Bronchial epithelial cell (primary cell): ENCODE results near the gene USP35. TPM values are rescaled to one million over a fixed set of nuclear protein-coding genes. Genes with fewer than 3 reads are reported as not detected.

Experiments
- DNase-seq: peaks from one replicate; pipeline ENCODE4 v3.0.0-alpha.2; 2010; ENCODE audit warnings: low read depth
- FAIRE-seq: peaks from 2 replicates; lab custom pipeline; 2011; peaks lifted over from hg19 to GRCh38; lab: Jason Lieb, UNC
- H3K27me3 ChIP-seq: 2 replicates; pipeline ENCODE4 v1.5.1; 2011; ENCODE audit warnings: low read length; ENCODE audit not compliant: control insufficient read depth, insufficient read depth
- H3K36me3 ChIP-seq: 2 replicates; pipeline ENCODE4 v1.5.1; 2011; ENCODE audit warnings: low read length; ENCODE audit not compliant: control insufficient read depth, insufficient read depth
- H3K4me3 ChIP-seq: 2 replicates; pipeline ENCODE4 v1.5.1; 2011; ENCODE audit warnings: mild to moderate bottlenecking, low read depth, low read length, control low read depth
- CTCF ChIP-seq: IDR thresholded peaks from 2 replicates; pipeline ENCODE4 v1.5.1; 2011; ENCODE audit warnings: mild to moderate bottlenecking, moderate library complexity, low read length, control low read depth, inconsistent platforms; ENCODE audit not compliant: insufficient read depth, severe bottlenecking
- total RNA-seq: library from RNA; depleted of rRNA; stranded (reverse); fragments of >200 nt; gene quantifications from 2 replicates; pipeline ENCODE4 v1.2.1, GENCODE V29; 2014

The USP35 gene
- total RNA-seq, 1 donor from 2014 or later: 3.7 TPM

DNA sequence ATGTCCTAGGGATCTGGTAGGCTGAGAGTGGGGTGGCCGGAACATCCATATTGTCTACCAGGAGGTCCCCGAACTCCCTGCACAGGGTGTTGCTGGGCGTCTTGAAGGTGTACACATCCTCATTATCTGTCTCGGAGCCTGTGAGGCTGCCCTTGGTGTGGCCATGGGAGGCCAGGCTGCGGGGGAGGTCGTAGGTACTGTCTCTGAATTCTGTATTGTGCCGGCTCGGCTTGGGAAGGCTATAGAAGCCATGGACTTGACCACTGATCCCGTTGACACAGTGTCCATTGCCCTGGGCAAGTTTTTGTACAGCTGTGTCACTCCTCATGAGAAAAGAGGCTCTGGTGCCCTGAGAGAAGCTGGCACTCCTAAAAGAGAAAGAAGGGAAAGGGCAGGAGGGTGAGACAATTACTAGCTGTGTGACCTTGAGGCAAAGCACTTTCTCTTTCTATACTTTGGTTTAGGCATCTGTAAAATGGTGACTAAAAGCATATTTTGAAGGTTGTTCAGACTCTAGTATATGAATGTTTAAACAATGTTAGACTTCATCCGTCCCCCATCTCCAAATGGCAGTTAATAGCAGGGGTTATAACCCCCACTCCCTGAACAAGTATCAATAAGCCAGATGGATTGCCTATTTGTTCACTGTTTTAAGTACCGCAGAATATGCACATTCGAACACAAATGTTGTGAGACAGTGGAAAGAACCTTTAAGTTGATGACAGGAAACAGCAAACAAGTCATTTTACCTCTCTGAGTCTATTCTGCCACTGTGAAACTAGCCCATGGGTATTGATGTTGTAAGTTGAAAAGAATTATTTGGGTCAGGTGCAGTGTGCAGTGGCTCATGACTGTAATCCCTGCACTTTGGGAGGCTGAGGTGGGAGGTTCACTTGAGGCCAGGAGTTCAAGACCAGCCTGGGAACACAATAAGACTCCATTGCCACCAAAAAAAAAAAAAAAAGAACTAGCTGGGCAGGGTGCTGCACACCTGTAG is 38.3 kb downstream of the USP35 start:
- FAIRE-seq (no peak), DNase-seq (no peak)
- no peaks in the 10 kb centered on the region for H3K27me3 ChIP-seq
- H3K36me3 ChIP-seq: no peaks in the 10 kb centered on the region
- no peak for TF ChIP-seq CTCF
- H3K4me3 ChIP-seq: no peak overlapping the region

GRCh38 chr11:78227921-78228320 is 39.2 kb downstream of the USP35 start:
- no peaks in the 10 kb centered on the region for H3K36me3 ChIP-seq
- no peak for FAIRE-seq
- no peaks in the 10 kb centered on the region for H3K27me3 ChIP-seq
- no peak overlapping the region for H3K4me3 ChIP-seq
- no peak for DNase-seq
- TF ChIP-seq CTCF: no peak

DNA sequence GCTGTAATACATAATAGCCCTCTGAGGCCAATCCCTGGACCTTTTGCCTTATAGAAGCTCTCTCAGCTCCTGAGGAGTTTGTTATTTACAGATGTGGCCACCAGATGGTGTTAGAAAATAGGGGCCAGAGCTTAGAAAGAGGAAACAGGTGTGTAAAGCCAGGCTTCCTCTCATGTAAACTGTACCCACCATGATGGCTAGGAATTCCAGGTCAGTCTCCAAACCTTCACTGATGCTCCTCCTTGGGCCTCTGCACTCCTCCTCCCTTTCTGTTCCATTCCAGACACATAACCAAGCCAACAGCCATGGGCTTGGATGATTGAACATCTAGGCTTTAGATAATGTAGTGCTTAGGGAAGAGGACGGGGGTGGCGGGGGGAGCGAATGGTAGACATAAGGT is 39.7 kb downstream of the USP35 start:
- no peaks in the 10 kb centered on the region for H3K36me3 ChIP-seq

DNA sequence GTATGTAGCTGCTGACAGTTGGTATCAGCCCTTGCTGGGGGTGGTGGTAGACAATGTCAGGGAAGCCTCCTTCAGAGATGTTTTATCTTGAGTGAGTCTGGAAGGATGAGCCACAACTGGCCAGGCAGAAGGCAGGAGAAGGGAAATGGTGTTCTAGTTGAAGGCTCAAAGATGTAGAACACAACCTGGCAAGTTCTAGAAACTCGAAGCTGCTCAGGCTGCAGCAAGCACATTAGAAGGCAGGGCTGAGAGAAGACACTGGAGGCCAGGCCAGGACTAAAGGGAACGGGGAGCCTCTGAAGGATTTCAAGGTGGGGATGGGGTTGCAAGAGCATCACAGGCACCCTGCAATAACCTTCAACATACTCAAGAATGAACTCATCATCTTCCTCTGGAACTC is 40.4 kb downstream of the USP35 start:
- FAIRE-seq (no peak), DNase-seq (no peak)
- H3K4me3 ChIP-seq: no peak overlapping the region
- H3K36me3 ChIP-seq: no peaks in the 10 kb centered on the region
- H3K27me3 ChIP-seq: no peaks in the 10 kb centered on the region
- no peak for TF ChIP-seq CTCF

More for the DNA sequence above, 39.7 kb downstream of the USP35 start:
- peak; percentile 59 for TF ChIP-seq CTCF
- peak; percentile 55 for DNase-seq
- no peak overlapping the region for H3K4me3 ChIP-seq
- no peaks in the 10 kb centered on the region for H3K27me3 ChIP-seq
- no peak for FAIRE-seq

DNA sequence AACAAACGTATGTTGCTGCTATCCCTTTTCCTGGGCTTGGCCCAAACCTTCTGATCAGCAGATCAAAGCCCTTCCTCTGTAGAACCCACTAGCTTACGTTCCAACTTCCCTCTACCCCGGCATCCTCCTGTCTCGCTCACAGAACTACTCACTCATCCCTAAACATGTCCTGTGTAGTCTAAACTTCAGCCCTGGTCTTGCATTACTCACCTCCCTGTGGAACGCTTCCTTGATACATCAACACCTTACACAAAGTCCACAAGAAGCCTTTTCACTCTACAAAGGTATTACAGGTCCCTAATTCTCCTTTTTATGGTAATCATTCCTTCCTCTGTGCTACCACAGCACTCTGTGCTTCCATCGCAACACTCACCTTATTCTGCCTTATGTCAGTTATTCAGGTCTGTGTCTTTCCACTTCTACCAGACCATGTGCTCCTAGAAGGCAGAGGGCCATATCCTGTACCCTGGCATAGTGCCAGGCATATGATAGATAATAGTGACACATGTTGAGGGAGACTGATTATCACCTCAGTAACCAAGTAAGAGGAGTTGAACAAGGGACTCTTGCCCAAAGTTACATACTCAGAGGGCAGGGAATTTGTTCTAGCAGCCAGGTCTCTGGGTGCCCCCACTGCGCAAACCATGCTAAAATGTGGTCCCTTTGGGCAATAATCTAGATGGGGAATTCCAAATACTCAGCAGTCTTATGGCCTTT is 41.6 kb downstream of the USP35 start:
- TF ChIP-seq CTCF: no peak
- no peaks in the 10 kb centered on the region for H3K36me3 ChIP-seq
- peak; percentile 65 for DNase-seq
- FAIRE-seq: no peak
- H3K27me3 ChIP-seq: no peaks in the 10 kb centered on the region
- no peak overlapping the region for H3K4me3 ChIP-seq
